ENCODE results near the gene DCDC1.
"Not testable (repeated sequence)": the region's sequence is repeated elsewhere in the genome, so short reads cannot be mapped to it uniquely, and the experiment has no call there.

The DCDC1 gene

GRCh38 chr11:30983143-30983542 lies 386.4 kb downstream of the DCDC1 start:
- DNase-seq: no peak

GRCh38 chr11:30967579-30967978 lies 402.0 kb downstream of the DCDC1 start:
- no peak for DNase-seq

GRCh38 chr11:30960387-30960992 lies 409.0 kb downstream of the DCDC1 start:
- no peak for DNase-seq

- no peak for DNase-seq
Observed at GRCh38 chr11:30956751-30957150, 412.8 kb downstream of the DCDC1 start.

- no peak for DNase-seq
Observed at GRCh38 chr11:30949838-30950237, 419.7 kb downstream of the DCDC1 start.

GRCh38 chr11:30947715-30948114 lies 421.8 kb downstream of the DCDC1 start:
- DNase-seq: not testable (repeated sequence)

GRCh38 chr11:30938810-30939209 lies 430.7 kb downstream of the DCDC1 start:
- no peak for DNase-seq

- no peak for DNase-seq
Observed at GRCh38 chr11:30938171-30938570, 431.4 kb downstream of the DCDC1 start.

GRCh38 chr11:30936491-30936890 lies 433.0 kb downstream of the DCDC1 start:
- DNase-seq: no peak

- no peak for DNase-seq
Observed at GRCh38 chr11:30935861-30936260, 433.7 kb downstream of the DCDC1 start.

- no peak for DNase-seq
Observed at GRCh38 chr11:30926130-30926529, 443.4 kb downstream of the DCDC1 start.

- no peak for DNase-seq
Observed at GRCh38 chr11:30921811-30922210, 447.7 kb downstream of the DCDC1 start.

- DNase-seq: no peak
Observed at GRCh38 chr11:30919389-30920152, 450.0 kb downstream of the DCDC1 start.

- DNase-seq: no peak
Observed at GRCh38 chr11:30917859-30918478, 451.6 kb downstream of the DCDC1 start.

GRCh38 chr11:30917266-30917665 lies 452.3 kb downstream of the DCDC1 start:
- DNase-seq: no peak

- DNase-seq: no peak
Observed at GRCh38 chr11:30916764-30917163, 452.8 kb downstream of the DCDC1 start.

- DNase-seq: no peak
Observed at GRCh38 chr11:30914143-30914762, 455.3 kb downstream of the DCDC1 start.

GRCh38 chr11:30911247-30911646 lies 458.3 kb downstream of the DCDC1 start:
- DNase-seq: no peak

GRCh38 chr11:30908857-30909256 lies 460.7 kb downstream of the DCDC1 start:
- DNase-seq: no peak

GRCh38 chr11:30908272-30908671 lies 461.3 kb downstream of the DCDC1 start:
- DNase-seq: no peak

GRCh38 chr11:30902929-30903328 lies 466.6 kb downstream of the DCDC1 start:
- no peak for DNase-seq

- DNase-seq: no peak
Observed at GRCh38 chr11:30895046-30895445, 474.5 kb downstream of the DCDC1 start.

GRCh38 chr11:30893318-30893717 lies 476.2 kb downstream of the DCDC1 start:
- no peak for DNase-seq

Measured in stimulated activated CD4-positive, alpha-beta T cell treated with anti-CD3 and anti-CD28 coated beads, Interleukin-12 subunit alpha, Interleukin-12 subunit beta, amount 100 ng/mL, for 4 hours (primary cell).